PC-9 (cell line): Measurements from ENCODE around the gene ABCA2. TPM values are rescaled to one million over a fixed set of nuclear protein-coding genes. Genes with fewer than 3 reads are reported as not detected.

Experiments used
- BruUV-seq: library from RNA; stranded (reverse); fragments of 400-500 nt; replicated peaks from 2 replicates; lab custom pipeline; 2021; lab: Mats Ljungman, UMichigan
- CTCF ChIA-PET: fragments of 300-600 bp; sonication (Branson Sonifier 250); formaldehyde crosslinking; loops from one replicate; lab custom pipeline; 2022; ENCODE audit warnings: antibody characterized with exemption; lab: Charles Lee
- POLR2A ChIA-PET: fragments of 300-600 bp; sonication (Branson Sonifier 250); formaldehyde crosslinking; loops from one replicate; lab custom pipeline; 2022; ENCODE audit warnings: antibody characterized with exemption; ENCODE audit not compliant: unreplicated experiment; lab: Charles Lee
- DNase-seq, 2 experiments: peaks; one replicate each; pipeline versions ENCODE4 v3.0.0 to v3.0.0-alpha.2; 2015 to 2022; ENCODE audit warnings: mixed read lengths in 1 of 2
- H2AFZ ChIP-seq: fragments of 200-600 bp; sonication (generic); 2 replicates; pipeline ENCODE4 v1.8.1; 2017; ENCODE audit warnings: antibody characterized with exemption
- H3F3A ChIP-seq: fragments of 200-600 bp; sonication (generic); 2 replicates; pipeline ENCODE4 v1.8.1; 2017; ENCODE audit warnings: antibody characterized with exemption, mild to moderate bottlenecking, low read depth; ENCODE audit not compliant: insufficient read depth
- H3K27ac ChIP-seq: fragments of 200-600 bp; sonication (generic); 2 replicates; pipeline ENCODE4 v1.6.1; 2016; ENCODE audit warnings: mixed run types
- H3K27me3 ChIP-seq: fragments of 200-600 bp; sonication (generic); 2 replicates; pipeline ENCODE4 v1.6.1; 2016; ENCODE audit warnings: low read depth, mixed run types; ENCODE audit not compliant: insufficient read depth
- H3K36me3 ChIP-seq: fragments of 200-600 bp; sonication (generic); 2 replicates; pipeline ENCODE4 v1.6.1; 2016; ENCODE audit warnings: low read depth, mixed run types
- H3K4me1 ChIP-seq: fragments of 200-600 bp; sonication (generic); replicated peaks from 2 replicates; pipeline ENCODE4 v1.6.1; 2016; ENCODE audit warnings: mixed run types; ENCODE audit not compliant: insufficient read depth
- H3K4me2 ChIP-seq: fragments of 200-600 bp; sonication (generic); 2 replicates; pipeline ENCODE4 v1.6.1; 2017; ENCODE audit warnings: mixed run types
- H3K4me3 ChIP-seq: fragments of 200-600 bp; sonication (generic); 2 replicates; pipeline ENCODE4 v1.6.1; 2016; ENCODE audit warnings: mixed run types
- H3K79me2 ChIP-seq: fragments of 200-600 bp; sonication (generic); 2 replicates; pipeline ENCODE4 v1.6.1; 2017; ENCODE audit warnings: low read depth, mixed run types
- H3K9me2 ChIP-seq: fragments of 200-600 bp; sonication (generic); 2 replicates; pipeline ENCODE4 v1.8.1; 2017; ENCODE audit warnings: mild to moderate bottlenecking; ENCODE audit not compliant: insufficient read depth
- H3K9me3 ChIP-seq: fragments of 200-600 bp; sonication (generic); 2 replicates; pipeline ENCODE4 v1.8.1; 2016; ENCODE audit warnings: low read depth; ENCODE audit not compliant: insufficient read depth
- H4K20me1 ChIP-seq: fragments of 200-600 bp; sonication (generic); 2 replicates; pipeline ENCODE4 v1.8.1; 2017; ENCODE audit not compliant: insufficient read depth
- CTCF ChIP-seq: fragments of 200-600 bp; sonication (generic); conservative IDR thresholded peaks from 2 replicates; pipeline ENCODE4 v1.6.1; 2017; ENCODE audit warnings: mixed run types, antibody characterized with exemption, mild to moderate bottlenecking, moderate library complexity
- EZH2 ChIP-seq: fragments of 200-600 bp; sonication (generic); IDR thresholded peaks from 2 replicates; pipeline ENCODE4 v1.8.0; 2017; ENCODE audit warnings: antibody characterized with exemption, low read depth
- intact Hi-C: fragments of 100-400 bp; cut with micrococcal nuclease; formaldehyde crosslinking; loops from one replicate; pipeline ENCODE4 v1.10.0; 2022; ENCODE audit not compliant: unreplicated experiment
- total RNA-seq: library from RNA; stranded (reverse); gene quantifications from 2 replicates; pipeline ENCODE4 v1.2.3, GENCODE V29; 2021

ABCA2 gene
- total RNA-seq, 1 experiment from 2014 or later, result 79.2 TPM

GRCh38 chr9:136964171-136964689 lies 63.8 kb downstream of the ABCA2 start:
- no peak overlapping the region for H3K27ac ChIP-seq

GRCh38 chr9:136963751-136964150 lies 64.3 kb downstream of the ABCA2 start:
- no peaks in the 10 kb centered on the region for H3K9me3 ChIP-seq
- no TSS peak for BruUV-seq
- no peak for TF ChIP-seq EZH2
- no peak for TF ChIP-seq CTCF
- H4K20me1 ChIP-seq, result no peaks in the 10 kb centered on the region
- H3K4me2 ChIP-seq, result no peak overlapping the region
- intact Hi-C loops, result no loop called here
- peaks cover 10% of the 10 kb centered on the region for H3K4me1 ChIP-seq
- H3K36me3 ChIP-seq, result no peaks in the 10 kb centered on the region
- peaks cover 8% of the 10 kb centered on the region; the same call in 1 of the 2 replicates for H3F3A ChIP-seq
- CTCF ChIA-PET, result interaction anchor here (0.5 kb wide), 1 partner anchor 57 kb away, joined by 3 read pairs; no protein-coding TSS in a partner anchor
- POLR2A ChIA-PET, result no interaction called here
- no peak overlapping the region for H2AFZ ChIP-seq
- no peaks in the 10 kb centered on the region for H3K79me2 ChIP-seq
- DNase-seq, result no peak
- H3K27me3 ChIP-seq, result no peaks in the 10 kb centered on the region
- no peak overlapping the region for H3K27ac ChIP-seq
- no peak overlapping the region for H3K4me3 ChIP-seq
- H3K9me2 ChIP-seq, result no peaks in the 10 kb centered on the region

More at GRCh38 chr9:136964171-136964689, 63.8 kb downstream of the ABCA2 start:
- Histone ChIP-seq H3K4me1 (peaks cover 10% of the 10 kb centered on the region), H3K4me2 (peak overlapping the region; percentile 65), H3K9me2 (no peaks in the 10 kb centered on the region), H3F3A (peaks cover 8% of the 10 kb centered on the region; the same call in 1 of the 2 replicates), H3K9me3 (no peaks in the 10 kb centered on the region), H3K79me2 (no peaks in the 10 kb centered on the region), H2AFZ (no peak overlapping the region), H3K27me3 (no peaks in the 10 kb centered on the region), H3K4me3 (no peak overlapping the region; the same call in 1 of the 2 replicates), H3K36me3 (no peaks in the 10 kb centered on the region), H4K20me1 (no peaks in the 10 kb centered on the region)
- TF ChIP-seq CTCF, result no peak
- TF ChIP-seq EZH2, result no peak
- BruUV-seq, result no TSS peak
- ChIA-PET CTCF (no interaction called here), POLR2A (interaction anchor here (1.0 kb wide), 1 partner anchor 10 kb away, joined by 3 read pairs; no protein-coding TSS in a partner anchor)
- intact Hi-C loops, result no loop called here
- peak; percentile 38 to 68 for DNase-seq

- H3K9me2 ChIP-seq, result no peaks in the 10 kb centered on the region
- no peak for DNase-seq
- no peak overlapping the region for H2AFZ ChIP-seq
- H3F3A ChIP-seq, result peaks cover 8% of the 10 kb centered on the region; the same call in 1 of the 2 replicates
- no peak overlapping the region for H3K27ac ChIP-seq
- no TSS peak for BruUV-seq
- no peak overlapping the region for H3K4me2 ChIP-seq
- H3K79me2 ChIP-seq, result no peaks in the 10 kb centered on the region
- CTCF ChIA-PET, result interaction anchor here (0.5 kb wide), 1 partner anchor 58 kb away, joined by 3 read pairs; no protein-coding TSS in a partner anchor
- TF ChIP-seq CTCF (no peak), EZH2 (no peak)
- intact Hi-C loops, result no loop called here
- POLR2A ChIA-PET, result no interaction called here
- H4K20me1 ChIP-seq, result no peaks in the 10 kb centered on the region
- no peak overlapping the region for H3K4me3 ChIP-seq
- no peaks in the 10 kb centered on the region for H3K9me3 ChIP-seq
- peaks cover 10% of the 10 kb centered on the region for H3K4me1 ChIP-seq
- H3K36me3 ChIP-seq, result no peaks in the 10 kb centered on the region
- H3K27me3 ChIP-seq, result no peaks in the 10 kb centered on the region
Measured at GRCh38 chr9:136963341-136963740, 64.7 kb downstream of the ABCA2 start.
